ENCODE results near the gene RNF187. TPM values are rescaled to one million over a fixed set of nuclear protein-coding genes. Genes with fewer than 3 reads are reported as not detected.
A peak's percentile ranks its signal among the peaks of the same experiment; 100 is the strongest.
"Not testable (repeated sequence)": the region's sequence is repeated elsewhere in the genome, so short reads cannot be mapped to it uniquely, and the experiment has no call there.

Gene RNF187
- total RNA-seq, 1 donor from 2014 or later, result 129 TPM

GRCh38 chr1:228465571-228466146 lies 21.5 kb upstream of the RNF187 start:
- H3K36me3 Mint-ChIP-seq (ENCODE audit: low read depth), result no peaks in the 10 kb centered on the region
- H3K27ac Mint-ChIP-seq (ENCODE audit: unreplicated experiment), result no peak overlapping the region
- peaks cover 34% of the 10 kb centered on the region for H3K4me1 Mint-ChIP-seq
- no peaks in the 10 kb centered on the region for H3K9me3 Mint-ChIP-seq
- H3K4me3 Mint-ChIP-seq, result peak overlapping the region; percentile 88
- TF ChIP-seq CTCF (conservative IDR thresholded peaks at IDR 0.05), result no peak
- H3K27me3 Mint-ChIP-seq (ENCODE audit: low read depth), result peaks cover 81% of the 10 kb centered on the region
- no peak for DNase-seq (ENCODE audit: low read depth, low spot score)

- H3K27me3 Mint-ChIP-seq (ENCODE audit: low read depth), result peaks cover 66% of the 10 kb centered on the region
- H3K27ac Mint-ChIP-seq (ENCODE audit: unreplicated experiment); H3K4me3 Mint-ChIP-seq; DNase-seq (ENCODE audit: low read depth, low spot score); H3K9me3 Mint-ChIP-seq; H3K36me3 Mint-ChIP-seq (ENCODE audit: low read depth): not testable (repeated sequence)
- peaks cover 32% of the 10 kb centered on the region for H3K4me1 Mint-ChIP-seq
Measured at GRCh38 chr1:228468188-228468587, 19.0 kb upstream of the RNF187 start.

- peaks cover 25% of the 10 kb centered on the region for H3K4me1 Mint-ChIP-seq
- H3K27ac Mint-ChIP-seq (ENCODE audit: unreplicated experiment), result no peak overlapping the region
- DNase-seq (ENCODE audit: low read depth, low spot score), result no peak
- no peak for TF ChIP-seq CTCF (conservative IDR thresholded peaks at IDR 0.05)
- no peak overlapping the region for H3K4me3 Mint-ChIP-seq
- peaks cover 57% of the 10 kb centered on the region for H3K27me3 Mint-ChIP-seq (ENCODE audit: low read depth)
- H3K9me3 Mint-ChIP-seq, result peaks cover 3% of the 10 kb centered on the region
- H3K36me3 Mint-ChIP-seq (ENCODE audit: low read depth), result no peaks in the 10 kb centered on the region
Measured at GRCh38 chr1:228469413-228470162, 17.6 kb upstream of the RNF187 start.

GRCh38 chr1:228471154-228471761 lies 15.9 kb upstream of the RNF187 start:
- Mint-ChIP-seq H3K4me1 (peaks cover 15% of the 10 kb centered on the region), H3K4me3 (no peak overlapping the region), H3K9me3 (peaks cover 3% of the 10 kb centered on the region), H3K27me3 (ENCODE audit: low read depth) (peaks cover 50% of the 10 kb centered on the region), H3K27ac (ENCODE audit: unreplicated experiment) (no peak overlapping the region), H3K36me3 (ENCODE audit: low read depth) (no peaks in the 10 kb centered on the region)
- no peak for DNase-seq (ENCODE audit: low read depth, low spot score)
- no peak for TF ChIP-seq CTCF (conservative IDR thresholded peaks at IDR 0.05)

- peaks cover 46% of the 10 kb centered on the region for H3K27me3 Mint-ChIP-seq (ENCODE audit: low read depth)
- no peak for DNase-seq (ENCODE audit: low read depth, low spot score)
- H3K4me3 Mint-ChIP-seq, result no peak overlapping the region
- no peak overlapping the region for H3K27ac Mint-ChIP-seq (ENCODE audit: unreplicated experiment)
- H3K4me1 Mint-ChIP-seq, result peaks cover 15% of the 10 kb centered on the region
- TF ChIP-seq CTCF (conservative IDR thresholded peaks at IDR 0.05), result peak; percentile 52
- peaks cover 3% of the 10 kb centered on the region for H3K9me3 Mint-ChIP-seq
- no peaks in the 10 kb centered on the region for H3K36me3 Mint-ChIP-seq (ENCODE audit: low read depth)
Measured at GRCh38 chr1:228471762-228472398, 15.3 kb upstream of the RNF187 start.

Data from neural crest cell (in vitro differentiated cells).